ENCODE measurements around the gene KASH5.

DNA sequence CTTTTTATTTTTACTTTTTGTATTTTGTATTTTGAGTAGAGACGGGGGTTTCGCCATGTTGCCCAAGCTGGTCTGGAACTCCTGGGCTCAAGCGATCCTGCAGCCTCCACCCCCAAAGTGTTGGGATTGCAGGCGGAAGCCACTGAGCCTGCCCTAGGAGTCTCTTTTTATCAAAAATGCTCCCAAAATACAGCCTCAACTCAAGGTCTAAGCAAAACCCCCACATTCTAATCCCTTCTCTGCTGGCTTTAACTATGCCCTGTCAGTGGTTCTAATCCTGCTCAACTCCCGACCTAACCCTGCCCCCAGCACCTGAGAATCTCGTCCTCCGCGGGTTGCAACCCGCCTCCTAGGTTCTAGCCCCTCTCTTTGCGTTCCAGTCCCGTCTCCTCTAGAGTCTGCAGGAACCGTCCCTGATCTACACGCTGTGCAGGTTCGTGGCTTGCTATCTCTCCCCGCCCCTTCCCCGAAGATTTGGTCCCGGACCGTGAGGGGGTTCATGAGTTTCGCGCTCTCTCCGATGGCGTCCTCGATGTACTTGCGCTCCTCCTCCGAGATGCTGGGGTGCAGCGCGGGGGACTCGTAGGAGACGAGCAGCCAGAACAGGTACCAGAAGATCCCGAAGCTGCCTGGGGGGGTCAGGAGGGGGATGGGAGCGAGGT, 45.3 kb downstream of the KASH5 start:
- TF ChIP-seq, protein P1, sequence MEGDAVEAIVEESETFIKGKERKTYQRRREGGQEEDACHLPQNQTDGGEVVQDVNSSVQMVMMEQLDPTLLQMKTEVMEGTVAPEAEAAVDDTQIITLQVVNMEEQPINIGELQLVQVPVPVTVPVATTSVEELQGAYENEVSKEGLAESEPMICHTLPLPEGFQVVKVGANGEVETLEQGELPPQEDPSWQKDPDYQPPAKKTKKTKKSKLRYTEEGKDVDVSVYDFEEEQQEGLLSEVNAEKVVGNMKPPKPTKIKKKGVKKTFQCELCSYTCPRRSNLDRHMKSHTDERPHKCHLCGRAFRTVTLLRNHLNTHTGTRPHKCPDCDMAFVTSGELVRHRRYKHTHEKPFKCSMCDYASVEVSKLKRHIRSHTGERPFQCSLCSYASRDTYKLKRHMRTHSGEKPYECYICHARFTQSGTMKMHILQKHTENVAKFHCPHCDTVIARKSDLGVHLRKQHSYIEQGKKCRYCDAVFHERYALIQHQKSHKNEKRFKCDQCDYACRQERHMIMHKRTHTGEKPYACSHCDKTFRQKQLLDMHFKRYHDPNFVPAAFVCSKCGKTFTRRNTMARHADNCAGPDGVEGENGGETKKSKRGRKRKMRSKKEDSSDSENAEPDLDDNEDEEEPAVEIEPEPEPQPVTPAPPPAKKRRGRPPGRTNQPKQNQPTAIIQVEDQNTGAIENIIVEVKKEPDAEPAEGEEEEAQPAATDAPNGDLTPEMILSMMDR (IDR thresholded peaks at IDR 0.05; ENCODE audit: low read length), result no peak
- TF ChIP-seq EZH2phosphoT487 (IDR thresholded peaks at IDR 0.05; ENCODE audit: low read length) (no peak), EZH2 (optimal IDR thresholded peaks at IDR 0.05; ENCODE audit: low read depth, low read length) (no peak)

Data from MM.1S (cell line).